Activated naive CD4-positive, alpha-beta T cell treated with anti-CD3 and anti-CD28 coated beads, Interleukin-2, amount 50 U/mL, for 72 hours (primary cell): ENCODE results near the gene TTF2. TPM values are rescaled to one million over a fixed set of nuclear protein-coding genes. Genes with fewer than 3 reads are reported as not detected.

Experiments
- ATAC-seq, 2 donors: fragments of 150-1000 bp; cut with Tn5 transposase; 2 replicates each; pipeline ENCODE4 v1.10.0; 2021; ENCODE audit warnings: mild to moderate bottlenecking in 2 of 2, moderate library complexity in 2 of 2
- DNase-seq, 2 donors: peaks; one replicate each; pipeline ENCODE4 v3.0.0; 2021 to 2022; ENCODE audit warnings: low spot score in 2 of 2
- H3K27ac Mint-ChIP-seq, 2 donors: one replicate each; pipeline ENCODE4 v1.8.0; 2022; ENCODE audit warnings: mild to moderate bottlenecking in 2 of 2, mixed read lengths in 2 of 2
- H3K36me3 Mint-ChIP-seq, 2 donors: one replicate each; pipeline ENCODE4 v1.8.0; 2022; ENCODE audit warnings: mixed read lengths in 2 of 2
- H3K9me3 Mint-ChIP-seq, 2 donors: one replicate each; pipeline ENCODE4 v1.8.0; 2022; ENCODE audit warnings: mixed read lengths in 2 of 2
- total RNA-seq, 2 donors: library from RNA; stranded (reverse); gene quantifications; one replicate each; pipeline ENCODE4 v1.2.3, GENCODE V29; 2022

Gene TTF2
- total RNA-seq, 2 donors from 2014 or later, result 112 to 136 TPM

DNA sequence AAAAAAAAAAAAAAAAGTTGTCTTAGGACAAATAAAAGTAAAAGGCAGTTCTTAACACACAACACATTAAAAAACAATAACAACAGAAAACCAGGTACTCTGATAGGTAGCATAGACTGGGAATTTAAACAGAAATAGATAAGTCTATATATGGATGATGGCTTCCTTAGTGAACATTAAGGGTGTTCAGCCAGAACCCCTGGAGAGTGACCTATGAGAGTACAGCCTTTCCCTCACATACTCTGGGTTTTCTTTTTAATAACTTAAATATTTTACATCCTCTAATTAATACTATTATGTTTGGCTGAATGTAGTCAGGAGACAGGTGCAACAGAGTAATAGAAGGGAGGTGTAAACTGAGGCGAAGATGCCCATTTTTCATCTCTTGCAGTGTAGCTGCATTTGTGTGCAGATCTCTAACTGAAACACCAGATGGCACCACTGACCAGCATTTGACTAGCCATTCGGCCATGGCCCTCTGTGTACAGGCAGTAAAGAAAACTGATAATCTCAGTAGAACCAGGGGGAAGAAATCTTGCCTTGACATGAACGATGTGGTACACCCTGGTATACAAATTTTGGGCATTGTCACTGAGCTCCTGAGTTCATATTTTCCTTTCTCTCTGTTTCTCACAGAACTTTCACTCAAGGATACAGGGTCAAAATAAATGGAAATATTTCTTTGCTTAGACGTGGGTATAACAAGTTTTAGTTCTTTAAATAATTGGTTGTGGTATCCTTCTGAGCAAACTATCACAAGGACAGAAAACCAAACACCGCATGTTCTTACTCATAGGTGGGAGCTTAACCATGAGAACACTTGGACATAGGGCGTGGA is 7.6 kb downstream of the TTF2 start:
- peaks cover 18 to 32% of the 10 kb centered on the region in 2 donors for H3K36me3 Mint-ChIP-seq
- ATAC-seq, result peak; percentile 68 to 78
- H3K9me3 Mint-ChIP-seq, result no peaks in the 10 kb centered on the region
- no peak overlapping the region for H3K27ac Mint-ChIP-seq
- DNase-seq, result no peak

DNA sequence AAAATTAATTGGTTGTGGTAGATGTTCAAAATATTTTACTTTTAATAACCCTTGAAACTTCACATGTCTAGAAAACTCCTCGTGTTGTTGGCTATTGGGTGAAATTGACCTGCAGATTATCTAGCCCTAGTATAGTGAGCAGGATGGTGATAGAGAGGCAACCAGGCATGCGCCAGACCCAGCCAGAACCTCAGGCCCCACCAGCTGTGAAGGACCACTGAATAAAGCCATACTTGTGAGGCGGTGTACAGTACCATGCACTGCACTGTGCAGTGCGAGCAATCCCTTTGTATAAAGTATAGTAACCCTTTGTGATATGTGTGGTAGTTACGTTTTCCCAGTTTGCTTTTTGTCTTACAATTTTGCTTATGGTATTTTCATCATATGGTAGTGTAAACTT is 8.5 kb downstream of the TTF2 start:
- no peak for DNase-seq
- ATAC-seq, result no peak
- no peaks in the 10 kb centered on the region for H3K9me3 Mint-ChIP-seq
- H3K36me3 Mint-ChIP-seq, result peaks cover 17 to 24% of the 10 kb centered on the region in 2 donors
- H3K27ac Mint-ChIP-seq, result no peak overlapping the region

DNA sequence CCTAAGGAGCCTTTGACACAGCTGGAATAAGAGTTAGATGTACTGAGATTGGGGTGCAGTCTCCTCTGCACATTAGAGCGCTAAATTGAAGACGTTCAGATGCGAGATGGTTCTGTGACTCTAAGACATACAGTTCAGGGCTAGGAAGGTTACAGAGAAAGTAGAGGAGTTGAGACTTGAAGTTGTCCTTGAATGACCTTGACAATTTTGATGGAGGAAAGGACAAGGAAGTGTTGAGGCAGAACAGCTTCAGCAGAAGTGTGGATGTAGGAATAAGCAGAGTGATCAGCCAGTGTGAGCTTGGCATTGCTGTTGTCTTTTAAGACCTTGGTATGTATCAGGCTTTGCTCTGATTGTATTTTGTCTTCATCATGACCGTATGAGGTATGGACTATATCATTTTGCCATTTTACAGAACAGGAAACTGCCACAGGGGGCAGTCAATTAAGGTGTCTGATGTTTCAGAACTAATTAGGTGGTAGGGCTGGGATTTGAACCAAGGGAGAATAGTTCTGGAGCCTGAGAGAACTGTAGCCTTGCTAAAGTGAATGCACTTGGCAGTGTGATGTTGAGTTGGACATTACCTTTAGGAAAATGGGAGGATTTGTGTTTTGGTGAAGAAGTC is 9.2 kb downstream of the TTF2 start:
- ATAC-seq (no peak), DNase-seq (no peak)
- H3K9me3 Mint-ChIP-seq, result no peaks in the 10 kb centered on the region
- peaks cover 15 to 18% of the 10 kb centered on the region in 2 donors for H3K36me3 Mint-ChIP-seq
- H3K27ac Mint-ChIP-seq, result no peak overlapping the region

DNA sequence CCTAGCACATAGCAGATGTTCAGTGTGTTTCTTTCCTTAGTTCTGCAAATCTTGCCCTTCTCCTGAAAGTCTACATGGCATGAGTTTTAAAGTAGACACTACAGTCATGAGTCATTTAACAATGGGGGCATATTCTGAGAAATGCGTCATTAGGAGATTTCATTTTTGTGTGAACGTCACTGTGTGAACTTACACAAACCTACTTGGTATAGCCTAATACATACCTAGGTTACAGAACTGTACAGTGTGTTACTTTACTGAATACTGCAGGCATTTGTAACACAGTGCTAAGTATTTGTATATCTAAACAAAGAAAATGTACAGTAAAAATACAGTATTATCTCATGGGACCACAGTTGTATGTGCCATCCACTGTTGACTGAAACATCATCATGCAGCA is 10.0 kb downstream of the TTF2 start:
- ATAC-seq, result peak; percentile 48 to 74
- no peaks in the 10 kb centered on the region for H3K9me3 Mint-ChIP-seq
- no peak for DNase-seq
- H3K27ac Mint-ChIP-seq, result no peak overlapping the region
- peaks cover 17 to 26% of the 10 kb centered on the region in 2 donors for H3K36me3 Mint-ChIP-seq

DNA sequence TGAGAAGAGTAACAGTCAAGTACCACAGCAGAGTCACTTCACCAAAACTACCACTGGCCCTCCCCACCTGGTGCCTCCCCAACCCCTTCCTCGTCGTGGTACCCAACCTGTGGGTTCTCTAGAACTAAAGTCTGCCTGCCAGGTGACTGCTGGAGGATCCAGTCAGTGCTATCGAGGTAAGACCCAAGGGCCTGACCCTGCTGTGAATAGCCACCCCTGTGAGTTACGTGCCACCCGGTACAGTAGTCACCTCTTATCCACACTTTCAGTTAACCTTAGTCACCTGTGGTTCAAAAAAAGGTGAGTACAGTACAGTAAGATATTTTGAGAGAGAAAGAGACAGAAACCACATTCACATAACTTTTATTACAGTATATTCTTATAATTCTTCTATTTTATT is 16.5 kb downstream of the TTF2 start:
- DNase-seq (no peak), ATAC-seq (peak in 1 of 2 donors; percentile 51)
- Mint-ChIP-seq H3K27ac (peak overlapping the region; percentile 70 to 82), H3K36me3 (peaks cover 52 to 70% of the 10 kb centered on the region in 2 donors), H3K9me3 (peaks cover 0 to 2% of the 10 kb centered on the region in 2 donors)

DNA sequence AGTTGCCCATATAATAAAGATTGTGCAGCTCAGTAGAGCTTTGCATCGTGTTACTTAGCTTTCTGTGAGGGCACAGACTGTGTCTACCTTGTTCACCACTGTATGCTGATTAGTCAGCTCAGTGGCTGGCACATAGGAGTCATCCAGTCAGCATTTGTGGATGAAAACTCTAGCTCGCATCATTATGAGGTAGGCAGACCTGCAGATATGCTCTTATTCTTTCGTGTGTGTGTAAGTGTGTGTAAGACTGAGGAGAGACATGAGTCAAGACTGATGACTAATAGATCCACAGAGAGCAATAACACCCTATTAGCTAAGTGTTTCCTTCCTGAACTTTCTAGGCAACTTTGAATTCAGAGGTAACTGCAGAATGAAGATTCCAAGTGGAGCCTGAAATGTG is 17.1 kb downstream of the TTF2 start:
- DNase-seq (peak; percentile 36 to 64), ATAC-seq (peak; percentile 97 to 99)
- Mint-ChIP-seq H3K9me3 (peaks cover 0 to 4% of the 10 kb centered on the region in 2 donors), H3K27ac (peak overlapping the region; percentile 75 to 82), H3K36me3 (peaks cover 56 to 72% of the 10 kb centered on the region in 2 donors)

DNA sequence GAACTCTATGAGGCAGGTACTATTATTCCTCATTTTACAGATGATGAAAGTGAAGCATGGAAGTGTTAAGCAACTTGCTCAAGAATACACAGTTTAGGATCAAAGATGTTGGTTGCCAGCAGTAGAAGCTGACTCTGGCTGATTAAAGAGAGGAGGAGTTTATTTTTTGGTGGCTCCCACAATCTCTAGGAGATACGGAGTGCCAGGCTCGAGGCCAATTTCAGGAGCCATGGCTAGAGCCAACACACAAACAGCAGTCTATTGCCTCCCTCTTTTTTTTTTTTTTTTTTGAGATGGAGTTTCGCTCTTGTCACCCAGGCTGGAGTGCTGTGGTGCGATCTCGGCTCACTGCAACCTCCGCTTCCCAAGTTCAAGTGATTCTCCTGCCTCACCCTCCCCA is 19.6 kb downstream of the TTF2 start:
- H3K9me3 Mint-ChIP-seq, result peaks cover 0 to 4% of the 10 kb centered on the region in 2 donors

DNA sequence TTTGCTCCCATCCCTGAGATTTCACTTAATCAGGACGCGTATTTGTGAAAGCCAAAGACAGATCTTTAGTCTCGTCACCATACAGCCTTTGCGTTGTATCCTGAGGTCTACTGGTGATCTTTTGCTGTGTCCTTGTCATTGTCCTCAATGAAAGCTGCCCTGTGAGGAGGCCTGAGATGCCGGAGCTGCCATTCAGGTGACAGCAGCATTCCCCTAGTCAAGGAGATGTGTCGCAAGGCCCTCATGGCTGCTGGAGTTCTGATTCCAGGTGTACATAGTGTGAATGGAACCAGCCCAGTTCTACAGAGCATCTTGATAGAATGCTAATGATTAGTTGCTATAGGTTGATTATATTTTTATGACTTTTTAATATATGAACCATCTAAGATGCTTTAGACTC is 24.1 kb downstream of the TTF2 start:
- DNase-seq, result no peak
- peaks cover 20 to 58% of the 10 kb centered on the region in 2 donors for H3K36me3 Mint-ChIP-seq
- peaks cover 0 to 4% of the 10 kb centered on the region in 2 donors for H3K9me3 Mint-ChIP-seq
- ATAC-seq, result no peak
- peak overlapping the region in 1 of 2 donors; percentile 14 for H3K27ac Mint-ChIP-seq

More for the DNA sequence above, 19.6 kb downstream of the TTF2 start:
- Mint-ChIP-seq H3K36me3 (peaks cover 50 to 83% of the 10 kb centered on the region in 2 donors), H3K27ac (no peak overlapping the region)
- ATAC-seq (no peak), DNase-seq (no peak)

DNA sequence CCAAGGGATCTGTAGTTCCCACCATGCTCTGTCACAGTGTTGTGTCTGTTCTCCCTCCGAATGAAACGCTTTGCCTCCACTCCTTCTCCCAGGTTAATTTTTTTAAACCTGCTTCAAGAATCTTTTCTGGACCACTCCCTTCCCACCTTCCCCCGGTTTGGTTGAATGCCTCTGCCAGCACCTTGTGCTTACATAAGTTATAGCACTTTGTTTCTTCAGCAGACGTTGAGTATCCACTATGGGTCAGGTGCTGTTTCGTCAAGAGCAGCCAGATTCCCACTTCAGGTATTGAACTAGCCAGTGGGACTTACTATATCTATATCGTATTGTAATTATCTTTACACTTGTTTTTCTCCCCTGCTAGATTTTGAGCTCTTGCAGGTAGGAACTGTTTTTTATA is 27.6 kb downstream of the TTF2 start:
- no peak for DNase-seq
- no peak overlapping the region for H3K27ac Mint-ChIP-seq
- no peaks in the 10 kb centered on the region for H3K9me3 Mint-ChIP-seq
- peaks cover 28 to 31% of the 10 kb centered on the region in 2 donors for H3K36me3 Mint-ChIP-seq
- ATAC-seq, result no peak

DNA sequence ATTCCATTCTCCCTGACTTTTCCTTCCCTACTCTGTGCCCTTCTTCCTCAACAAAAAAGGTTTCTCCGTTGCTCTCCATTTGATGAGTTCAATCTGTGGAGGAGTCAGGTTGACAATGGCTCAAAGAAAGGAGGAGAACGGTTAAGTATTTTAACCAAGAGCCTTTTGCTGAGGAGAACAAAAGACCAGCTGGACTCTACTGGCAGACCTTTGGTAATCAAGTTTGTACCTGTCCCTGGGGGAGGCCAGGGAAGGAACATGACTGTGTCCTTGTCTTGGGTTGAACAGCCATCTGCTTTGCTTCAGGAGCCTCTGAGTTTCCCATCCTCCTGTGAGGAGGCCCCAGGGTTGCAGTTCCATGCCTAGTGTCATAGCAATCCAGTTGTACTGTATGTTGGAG is 29.9 kb downstream of the TTF2 start:
- no peak overlapping the region for H3K27ac Mint-ChIP-seq
- H3K36me3 Mint-ChIP-seq, result peaks cover 34 to 45% of the 10 kb centered on the region in 2 donors
- no peak for ATAC-seq
- no peaks in the 10 kb centered on the region for H3K9me3 Mint-ChIP-seq
- DNase-seq, result no peak

DNA sequence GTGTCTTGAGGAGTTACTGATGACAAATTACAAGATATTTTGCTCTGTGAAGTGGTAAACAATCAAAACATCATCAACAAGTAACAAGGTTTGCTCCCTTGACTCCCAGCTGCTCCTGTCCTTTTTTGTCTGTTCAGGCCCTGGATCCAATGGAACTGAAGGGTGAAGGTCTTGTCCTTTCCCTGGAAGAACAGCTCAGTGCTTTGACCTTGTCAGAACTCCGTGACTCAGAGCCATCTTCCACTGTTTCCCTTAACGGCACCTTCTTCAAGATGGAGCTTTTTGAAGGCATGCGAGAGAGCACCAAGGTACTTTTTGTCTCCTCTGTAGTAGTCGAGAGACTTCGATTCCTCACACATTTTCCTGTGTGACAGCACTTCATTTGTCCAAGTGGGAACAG is 32.5 kb downstream of the TTF2 start:
- no peak for ATAC-seq
- no peaks in the 10 kb centered on the region for H3K9me3 Mint-ChIP-seq

DNA sequence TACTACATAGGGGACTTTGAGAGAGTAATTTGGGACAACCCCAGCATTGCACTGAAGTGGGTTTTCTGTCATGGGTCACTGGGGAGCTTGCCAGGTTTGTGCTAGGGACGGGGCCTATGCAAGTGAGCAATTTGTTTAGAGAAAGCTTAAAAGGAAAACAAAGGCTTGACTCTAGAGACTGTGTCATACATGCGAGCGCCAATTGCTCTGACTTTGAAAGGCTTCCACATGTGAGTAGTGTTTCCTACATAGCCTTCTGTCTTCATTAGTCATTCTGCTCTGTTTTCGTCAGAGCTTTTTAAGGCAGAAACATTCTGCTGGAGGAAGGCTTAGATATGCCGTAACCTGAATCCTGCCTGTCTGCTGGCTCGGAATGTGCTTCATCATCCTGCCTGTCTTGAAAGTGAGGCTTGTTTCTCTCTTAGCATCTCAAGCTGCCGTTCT is 33.0 kb downstream of the TTF2 start:
- ATAC-seq (peak; percentile 84 to 90), DNase-seq (peak in 1 of 2 donors; percentile 22)
- H3K36me3 Mint-ChIP-seq, result peaks cover 51 to 56% of the 10 kb centered on the region in 2 donors
- no peaks in the 10 kb centered on the region for H3K9me3 Mint-ChIP-seq
- H3K27ac Mint-ChIP-seq, result peak overlapping the region; percentile 21 to 78

More for the DNA sequence above, 32.5 kb downstream of the TTF2 start:
- H3K27ac Mint-ChIP-seq, result peak overlapping the region in 1 of 2 donors; percentile 55
- H3K36me3 Mint-ChIP-seq, result peaks cover 50 to 58% of the 10 kb centered on the region in 2 donors
- DNase-seq, result no peak

DNA sequence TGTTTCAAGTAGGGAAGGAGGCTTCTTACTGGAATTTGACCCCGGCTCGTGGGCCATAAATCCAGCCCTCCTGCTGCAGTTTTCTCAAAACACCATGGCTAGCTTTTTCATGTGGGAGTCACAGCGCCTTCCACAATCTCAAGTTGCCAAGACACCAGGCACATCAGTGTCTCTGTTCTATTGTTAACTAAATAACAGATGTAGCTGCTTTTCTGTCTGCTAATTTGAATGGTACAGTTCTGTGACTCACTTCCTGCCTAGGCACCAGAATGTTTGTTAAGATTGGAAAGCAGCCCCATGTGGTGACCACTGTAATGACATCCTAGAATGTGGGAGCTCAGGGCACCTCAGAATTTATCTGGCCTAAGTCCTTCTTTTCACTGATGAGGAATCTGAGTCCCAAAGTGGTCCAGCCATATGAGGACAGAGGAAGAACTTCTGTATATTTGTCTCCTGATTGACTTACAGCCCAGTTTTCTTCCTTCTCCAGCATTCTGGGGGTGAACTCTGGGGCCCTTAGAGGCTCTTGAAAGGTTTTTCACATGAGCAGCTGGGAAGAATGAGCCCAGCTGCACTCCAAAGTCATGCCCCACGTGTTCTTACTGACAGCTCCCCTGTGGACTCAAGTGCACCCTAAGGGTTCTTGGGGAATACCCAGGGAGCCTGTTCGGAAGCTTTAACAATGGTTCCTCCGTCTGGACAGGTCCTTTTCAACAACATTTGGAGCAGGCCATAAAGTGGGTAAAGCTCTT is 33.9 kb downstream of the TTF2 start:
- Mint-ChIP-seq H3K36me3 (peaks cover 51 to 61% of the 10 kb centered on the region in 2 donors), H3K9me3 (no peaks in the 10 kb centered on the region), H3K27ac (peak overlapping the region; percentile 21 to 78)
- peak in 1 of 2 donors; percentile 42 for DNase-seq
- peak; percentile 80 for ATAC-seq

DNA sequence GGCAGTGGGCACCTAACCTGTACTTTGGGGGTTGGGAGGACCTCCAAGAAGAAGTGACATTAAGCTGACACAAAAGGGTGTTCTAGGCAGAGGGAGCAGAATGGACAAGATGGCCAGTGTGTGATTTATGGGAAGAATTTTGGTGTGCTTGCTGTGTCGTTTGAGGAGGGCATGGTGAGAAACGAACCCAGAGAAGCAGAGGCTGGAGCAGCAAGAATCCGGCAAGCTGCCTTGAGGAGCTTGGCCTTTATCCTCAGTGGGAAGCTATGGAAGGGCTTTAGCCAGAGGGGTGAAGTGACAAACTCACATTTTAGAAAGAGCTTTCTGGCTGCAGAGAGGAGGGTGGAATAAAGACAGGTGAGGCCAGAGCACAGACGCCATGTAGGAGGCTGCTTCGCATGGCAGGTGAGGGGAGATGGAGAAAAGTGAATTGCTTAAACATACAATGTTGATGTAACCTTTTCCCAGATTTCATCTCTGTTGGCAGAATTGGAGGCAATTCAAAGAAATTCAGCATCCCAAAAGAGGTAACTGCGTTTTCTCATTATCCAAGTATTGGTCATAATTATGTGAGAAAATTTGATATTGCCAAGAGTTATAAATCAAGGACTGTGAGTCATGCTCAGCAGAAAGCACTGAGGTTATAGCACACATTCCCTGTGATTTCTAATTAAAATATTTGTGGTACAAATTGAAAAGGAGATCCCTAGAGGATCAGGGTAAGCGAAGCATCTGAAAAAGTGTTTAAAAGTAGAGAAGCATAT is 34.9 kb downstream of the TTF2 start:
- H3K27ac Mint-ChIP-seq, result no peak overlapping the region

DNA sequence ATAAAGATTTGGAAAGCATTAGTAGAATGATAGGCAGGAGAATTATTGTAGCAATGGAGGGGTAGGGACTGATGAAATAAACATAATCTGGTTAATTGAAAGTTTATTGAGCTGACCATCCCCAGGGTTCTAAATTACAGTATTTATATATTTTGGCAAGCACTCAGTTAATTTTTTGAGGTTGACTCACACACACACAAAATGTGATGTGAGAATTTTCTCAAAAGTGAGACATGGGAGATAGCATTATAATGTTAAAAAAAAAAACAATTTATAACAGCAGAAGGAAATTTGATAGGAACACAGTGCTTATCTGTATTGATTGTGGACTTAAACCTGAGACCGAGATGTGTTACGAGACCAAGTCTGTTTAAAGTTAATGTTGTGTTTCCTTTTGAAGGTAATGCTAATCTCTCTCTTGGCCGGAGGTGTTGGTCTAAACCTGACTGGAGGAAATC is 36.9 kb downstream of the TTF2 start:
- no peak overlapping the region for H3K27ac Mint-ChIP-seq
- ATAC-seq, result no peak
- H3K9me3 Mint-ChIP-seq, result no peaks in the 10 kb centered on the region

More for the DNA sequence above, 34.9 kb downstream of the TTF2 start:
- H3K9me3 Mint-ChIP-seq, result no peaks in the 10 kb centered on the region
- no peak for DNase-seq
- H3K36me3 Mint-ChIP-seq, result peaks cover 59 to 65% of the 10 kb centered on the region in 2 donors
- ATAC-seq, result no peak

DNA sequence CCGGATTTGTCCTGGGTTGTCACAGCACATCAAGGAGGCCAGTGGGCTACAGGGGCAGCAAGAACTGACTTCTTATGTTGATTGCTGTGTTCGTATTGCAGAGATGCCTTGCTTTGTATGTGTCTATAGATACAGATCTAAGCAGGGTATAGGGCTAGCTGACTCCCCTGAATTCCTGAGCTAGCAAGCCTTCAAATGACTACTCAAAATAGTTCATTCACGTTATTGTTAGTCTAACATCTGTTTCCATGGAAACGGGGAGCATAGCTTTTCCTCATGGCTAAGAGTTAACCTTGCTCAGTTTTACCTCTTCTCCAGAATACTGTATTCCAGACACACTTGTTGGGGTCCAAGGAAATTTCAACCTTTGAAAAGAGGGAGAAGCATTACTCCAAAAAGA is 37.3 kb downstream of the TTF2 start:
- Mint-ChIP-seq H3K36me3 (peaks cover 60 to 71% of the 10 kb centered on the region in 2 donors), H3K27ac (no peak overlapping the region), H3K9me3 (no peaks in the 10 kb centered on the region)
- ATAC-seq (no peak), DNase-seq (no peak)

More for the DNA sequence above, 36.9 kb downstream of the TTF2 start:
- no peak for DNase-seq
- H3K36me3 Mint-ChIP-seq, result peaks cover 58 to 69% of the 10 kb centered on the region in 2 donors
